ENCODE data around the gene SNRPD2.
A peak's percentile ranks its signal among the peaks of the same experiment; 100 is the strongest.
"Not testable (repeated sequence)": the region's sequence is repeated elsewhere in the genome, so short reads cannot be mapped to it uniquely, and the experiment has no call there.

Gene SNRPD2

DNA sequence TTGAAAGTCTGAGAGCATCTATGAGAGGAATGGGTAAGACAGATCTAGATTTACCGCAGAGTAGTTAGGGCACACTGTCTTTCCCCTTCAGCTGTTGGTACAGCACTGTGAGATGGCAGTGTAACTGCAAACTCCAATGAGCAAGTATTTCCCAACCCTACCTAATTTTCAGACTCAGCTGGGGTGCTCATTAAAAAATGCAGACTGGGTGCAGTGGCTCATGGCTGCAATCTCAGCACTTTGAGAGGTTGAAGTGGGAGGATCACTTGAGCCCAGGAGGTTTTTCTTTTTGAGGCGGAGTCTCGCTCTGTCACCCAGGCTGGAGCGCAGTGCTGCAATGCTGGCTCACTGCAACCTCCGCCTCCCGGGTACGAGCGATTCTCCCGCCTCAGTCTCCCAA, 13.4 kb upstream of the SNRPD2 start:
- DNase-seq (ENCODE audit: low read depth): no peak

DNA sequence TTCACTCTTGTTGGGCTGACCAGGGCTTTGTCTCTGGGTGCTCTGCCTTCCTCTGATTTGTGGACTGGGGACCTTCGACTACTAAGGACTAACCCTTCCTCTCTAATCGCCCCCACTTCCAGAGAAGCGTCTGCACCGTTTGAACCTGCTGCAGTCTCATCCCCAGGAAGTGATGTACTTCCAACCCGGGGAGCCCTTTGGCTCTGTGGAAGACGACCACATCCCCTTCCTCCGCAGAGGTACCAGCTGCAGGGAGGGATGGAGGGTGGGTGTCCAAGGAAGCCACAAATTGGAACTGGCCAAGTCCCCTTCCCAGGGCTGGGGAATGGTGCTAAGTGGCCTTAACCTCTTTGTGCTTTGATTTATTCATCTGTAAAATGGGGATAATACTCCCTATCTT, 9.9 kb upstream of the SNRPD2 start:
- no peak for DNase-seq (ENCODE audit: low read depth)

DNA sequence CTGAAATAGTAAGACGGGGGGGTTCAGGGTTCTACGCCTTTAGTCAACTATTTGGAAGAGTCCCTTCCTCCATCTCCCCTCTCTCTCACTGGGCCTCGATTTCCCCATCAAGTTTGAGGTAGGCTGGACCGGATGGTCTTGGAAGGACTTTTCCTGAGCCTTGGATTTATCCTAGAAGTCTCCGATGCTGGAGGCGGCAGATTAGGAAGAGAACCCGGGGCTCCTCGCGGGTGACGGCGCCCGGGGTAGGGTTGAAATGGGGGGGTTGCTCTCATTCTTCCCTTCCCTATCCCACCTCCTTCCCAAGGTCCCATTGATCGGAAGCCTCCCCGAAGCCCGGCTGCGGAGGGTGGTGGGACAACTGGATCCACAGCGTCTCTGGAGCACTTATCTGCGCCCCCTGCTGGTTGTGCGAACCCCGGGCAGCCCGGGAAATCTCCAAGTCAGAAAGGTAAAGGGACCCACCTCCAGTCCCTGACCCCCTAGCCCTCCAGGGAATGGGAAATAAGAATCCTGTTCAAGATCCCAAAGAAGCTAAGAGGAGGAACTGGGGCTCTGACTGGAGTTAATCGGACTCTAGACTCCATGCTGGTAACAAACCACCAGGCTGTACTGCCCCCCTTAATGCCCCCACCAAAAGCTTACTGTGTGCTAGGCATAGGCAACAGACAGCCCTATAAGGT, 1.5 kb upstream of the SNRPD2 start:
- DNase-seq (ENCODE audit: low read depth): peak; percentile 60

DNA sequence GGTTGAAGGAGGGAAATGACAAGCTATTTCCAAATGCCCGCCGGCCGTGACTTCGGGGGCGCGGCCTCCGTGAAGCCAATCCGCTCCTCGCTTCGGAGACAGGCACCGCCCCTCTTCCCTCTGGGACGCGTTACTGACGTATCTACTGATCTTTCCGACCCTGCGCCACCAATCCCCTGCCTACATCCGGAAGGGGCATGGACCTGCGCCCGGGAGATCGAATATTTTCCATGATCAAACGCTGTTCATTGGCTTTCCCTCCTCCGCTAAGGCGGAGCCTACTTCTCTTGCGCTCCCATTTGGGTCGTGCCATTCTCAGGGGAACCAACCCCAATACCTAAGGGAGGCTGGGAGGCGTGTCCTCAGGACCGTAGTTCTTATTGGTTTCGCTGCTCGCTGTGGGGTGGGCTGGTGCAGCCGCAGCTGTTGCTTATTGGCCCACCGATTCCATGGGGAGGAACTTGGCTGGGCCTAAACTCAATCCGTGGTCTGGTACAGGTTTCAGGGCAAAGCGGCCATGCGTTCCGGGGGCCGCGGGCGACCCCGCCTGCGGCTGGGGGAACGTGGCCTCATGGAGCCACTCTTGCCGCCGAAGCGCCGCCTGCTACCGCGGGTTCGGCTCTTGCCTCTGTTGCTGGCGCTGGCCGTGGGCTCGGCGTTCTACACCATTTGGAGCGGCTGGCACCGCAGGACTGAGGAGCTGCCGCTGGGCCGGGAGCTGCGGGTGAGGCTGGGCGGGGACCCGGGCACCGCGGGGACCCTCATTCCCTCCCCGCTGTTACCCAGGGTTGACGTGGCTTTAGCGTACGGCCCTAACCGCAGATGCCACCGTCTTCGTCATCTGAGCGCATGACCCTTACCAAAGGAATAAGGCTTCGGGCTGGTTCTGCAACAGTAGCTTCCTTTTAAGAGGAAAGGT, 693 bp upstream of the SNRPD2 start, which contains the start of gene QPCTL:
QPCTL (plus strand) TSS at position 480 of the 919 bp plus-strand sequence; CDS start at position 518, 38 bp downstream.
- peak; percentile 97 for DNase-seq (ENCODE audit: low read depth)

DNA sequence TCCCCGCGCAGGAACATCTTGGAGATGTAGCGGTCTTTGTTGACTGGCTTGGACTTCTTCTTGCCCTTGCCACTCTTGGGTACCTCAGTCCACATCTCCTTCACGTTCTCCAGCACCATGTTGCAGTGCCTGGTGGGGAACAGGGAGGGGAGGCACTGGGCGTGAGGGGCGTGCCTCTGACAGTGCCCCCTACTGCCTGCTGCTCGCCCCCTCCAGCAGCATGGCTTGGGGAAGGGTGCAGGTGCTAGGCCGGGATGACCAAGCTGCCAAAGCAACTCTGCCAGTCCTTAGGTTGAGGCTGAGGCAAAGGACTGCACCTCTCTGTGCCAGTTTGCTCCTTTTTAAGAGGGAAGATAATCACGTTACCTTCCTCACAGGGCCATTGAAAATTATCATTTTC, 4.2 kb downstream of the SNRPD2 start:
- DNase-seq (ENCODE audit: low read depth): no peak

DNA sequence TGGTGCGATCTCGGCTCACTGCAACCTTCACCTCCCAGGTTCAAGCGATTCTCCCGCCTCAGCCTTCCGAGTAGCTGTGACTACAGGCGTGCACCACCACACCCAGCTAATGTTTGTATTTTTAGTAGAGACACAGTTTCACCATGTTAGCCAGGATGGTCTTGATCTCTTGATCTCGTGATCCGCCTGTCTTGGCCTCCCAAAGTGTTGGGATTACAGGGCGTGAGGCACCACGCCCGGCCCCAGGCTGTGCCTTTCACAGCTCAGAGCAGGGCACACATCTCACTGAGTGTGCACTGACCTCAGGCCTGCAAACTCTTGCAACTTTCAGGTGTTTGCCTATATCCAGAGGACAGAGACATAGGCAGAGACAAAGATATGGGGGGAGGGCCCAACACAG, 6.7 kb downstream of the SNRPD2 start:
- DNase-seq (ENCODE audit: low read depth): not testable (repeated sequence)

DNA sequence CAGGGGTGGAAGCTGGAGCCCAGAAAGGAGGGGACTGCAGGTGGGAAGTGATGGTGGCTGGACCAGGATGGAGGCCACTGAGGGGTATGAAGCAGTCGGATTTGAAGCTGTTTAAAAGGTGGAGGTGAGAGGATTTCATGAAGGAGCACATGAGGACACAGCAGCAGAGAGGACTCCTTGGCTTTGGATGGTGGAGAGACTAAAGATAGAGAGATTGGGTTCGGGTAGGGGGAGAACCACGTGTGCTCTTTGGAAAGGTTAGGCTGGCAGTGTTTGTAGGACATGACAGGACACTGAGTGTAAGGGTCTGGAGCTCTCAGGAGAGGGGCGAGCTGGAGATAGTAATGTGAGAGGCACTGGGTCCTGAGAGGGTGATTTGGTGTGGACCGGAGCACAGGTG, 8.8 kb downstream of the SNRPD2 start:
- DNase-seq (ENCODE audit: low read depth): no peak

DNA sequence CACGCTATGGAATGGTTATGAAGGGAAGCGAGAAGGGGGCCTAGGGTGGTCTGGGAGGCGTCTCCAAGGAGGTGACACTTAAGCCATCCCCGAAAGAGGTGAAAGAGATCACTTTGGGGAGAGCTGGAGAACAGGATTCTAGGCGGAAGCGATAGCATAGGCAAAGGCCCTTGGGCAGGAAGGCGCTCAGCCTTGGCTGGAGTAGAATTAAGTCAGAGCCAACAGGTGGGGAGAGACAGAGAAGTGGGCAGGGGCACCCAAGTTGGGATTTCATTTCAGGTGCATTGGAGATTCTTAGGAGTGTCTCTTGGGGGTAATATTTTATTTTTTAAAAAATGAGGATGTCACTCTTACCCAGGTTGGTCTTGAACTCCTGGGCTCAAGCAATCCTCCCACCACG, 9.6 kb downstream of the SNRPD2 start:
- DNase-seq (ENCODE audit: low read depth): no peak

DNA sequence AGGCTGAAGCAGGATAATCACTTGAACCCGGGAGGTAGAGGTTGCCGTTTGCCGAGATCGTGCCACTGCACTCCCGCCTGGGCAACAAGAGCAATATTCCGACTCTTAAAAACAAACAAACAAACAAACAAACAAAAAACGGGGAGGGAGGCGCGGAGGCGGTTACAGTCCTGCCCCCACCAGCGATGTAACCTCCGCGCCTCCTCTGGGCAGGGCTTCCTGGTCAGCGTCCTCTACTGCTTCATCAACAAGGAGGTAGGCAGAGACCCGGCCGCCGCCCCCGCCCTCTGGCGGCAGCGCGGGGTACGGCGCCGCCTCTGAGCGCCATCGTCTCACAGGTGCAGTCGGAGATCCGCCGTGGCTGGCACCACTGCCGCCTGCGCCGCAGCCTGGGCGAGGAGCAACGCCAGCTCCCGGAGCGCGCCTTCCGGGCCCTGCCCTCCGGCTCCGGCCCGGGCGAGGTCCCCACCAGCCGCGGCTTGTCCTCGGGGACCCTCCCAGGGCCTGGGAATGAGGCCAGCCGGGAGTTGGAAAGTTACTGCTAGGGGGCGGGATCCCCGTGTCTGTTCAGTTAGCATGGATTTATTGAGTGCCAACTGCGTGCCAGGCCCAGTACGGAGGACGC, 10.2 kb downstream of the SNRPD2 start:
- peak; percentile 75 for DNase-seq (ENCODE audit: low read depth)

DNA sequence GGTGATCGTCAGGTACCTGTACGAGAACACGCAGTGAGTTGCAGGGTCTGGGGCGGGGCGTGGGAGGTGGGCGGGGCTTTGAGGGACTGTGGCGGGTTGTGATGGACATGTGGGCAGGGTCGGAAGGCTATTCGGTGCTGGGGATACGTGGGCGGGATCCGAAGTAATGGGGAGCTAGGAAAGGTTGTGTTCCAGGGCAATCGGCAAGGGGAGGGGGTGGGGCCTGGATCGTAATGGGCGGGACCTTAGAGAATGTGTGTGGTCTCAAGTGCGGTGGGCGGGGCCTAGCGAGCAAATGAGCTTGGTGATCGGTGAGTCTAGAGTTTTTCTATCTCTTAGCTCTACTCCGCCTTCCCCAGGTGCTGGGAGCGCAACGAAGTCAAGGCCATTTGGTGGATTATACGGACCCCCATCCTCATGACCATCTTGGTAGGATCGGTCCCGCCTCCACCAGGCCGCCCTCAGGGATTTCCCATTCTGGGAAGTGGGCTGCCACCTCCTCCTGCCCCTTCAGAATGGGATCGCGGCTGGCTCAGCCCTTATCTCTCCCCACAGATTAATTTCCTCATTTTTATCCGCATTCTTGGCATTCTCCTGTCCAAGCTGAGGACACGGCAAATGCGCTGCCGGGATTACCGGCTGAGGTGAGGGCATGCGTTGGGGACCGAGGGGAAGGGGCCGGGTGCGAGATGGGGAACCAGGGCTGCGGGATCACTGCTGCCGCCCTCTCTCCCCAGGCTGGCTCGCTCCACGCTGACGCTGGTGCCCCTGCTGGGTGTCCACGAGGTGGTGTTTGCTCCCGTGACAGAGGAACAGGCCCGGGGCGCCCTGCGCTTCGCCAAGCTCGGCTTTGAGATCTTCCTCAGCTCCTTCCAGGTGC, 14.2 kb downstream of the SNRPD2 start:
- DNase-seq (ENCODE audit: low read depth): peak; percentile 82

DNA sequence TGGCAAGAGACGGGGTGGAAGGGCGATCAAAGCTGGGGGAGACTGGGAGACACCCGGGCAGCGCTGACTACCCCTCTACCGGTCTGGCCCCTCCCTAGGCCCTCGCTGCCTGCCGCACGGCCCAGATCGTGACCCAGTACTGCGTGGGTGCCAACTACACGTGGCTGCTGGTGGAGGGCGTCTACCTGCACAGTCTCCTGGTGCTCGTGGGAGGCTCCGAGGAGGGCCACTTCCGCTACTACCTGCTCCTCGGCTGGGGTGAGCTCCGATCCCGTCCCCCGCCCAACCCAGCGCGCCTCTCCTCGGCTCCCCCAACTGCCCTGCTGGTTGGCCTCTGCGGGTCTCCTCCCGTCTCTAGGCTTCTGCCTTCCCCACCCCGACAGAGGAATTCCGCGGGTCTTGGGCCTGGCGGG, 14.9 kb downstream of the SNRPD2 start:
- peak; percentile 83 for DNase-seq (ENCODE audit: low read depth)

DNA sequence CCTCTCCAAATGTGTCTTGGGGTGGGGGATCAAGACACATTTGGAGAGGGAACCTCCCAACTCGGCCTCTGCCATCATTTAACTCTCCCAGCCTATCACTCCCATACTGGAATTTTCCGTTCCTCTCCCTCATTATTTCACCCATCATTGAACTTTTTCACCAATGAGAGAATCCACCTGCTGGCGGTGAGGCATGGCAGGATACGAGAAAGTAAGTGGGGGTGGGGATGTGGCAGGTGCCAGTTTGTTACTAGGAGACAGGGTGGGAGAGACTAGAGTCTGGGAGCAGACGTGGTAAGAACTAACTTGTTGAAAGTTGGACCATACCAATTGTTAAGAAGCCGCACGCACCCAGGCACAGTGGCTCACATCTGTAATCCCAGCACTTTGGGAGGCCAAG, 16.8 kb downstream of the SNRPD2 start:
- DNase-seq (ENCODE audit: low read depth): no peak

DNA sequence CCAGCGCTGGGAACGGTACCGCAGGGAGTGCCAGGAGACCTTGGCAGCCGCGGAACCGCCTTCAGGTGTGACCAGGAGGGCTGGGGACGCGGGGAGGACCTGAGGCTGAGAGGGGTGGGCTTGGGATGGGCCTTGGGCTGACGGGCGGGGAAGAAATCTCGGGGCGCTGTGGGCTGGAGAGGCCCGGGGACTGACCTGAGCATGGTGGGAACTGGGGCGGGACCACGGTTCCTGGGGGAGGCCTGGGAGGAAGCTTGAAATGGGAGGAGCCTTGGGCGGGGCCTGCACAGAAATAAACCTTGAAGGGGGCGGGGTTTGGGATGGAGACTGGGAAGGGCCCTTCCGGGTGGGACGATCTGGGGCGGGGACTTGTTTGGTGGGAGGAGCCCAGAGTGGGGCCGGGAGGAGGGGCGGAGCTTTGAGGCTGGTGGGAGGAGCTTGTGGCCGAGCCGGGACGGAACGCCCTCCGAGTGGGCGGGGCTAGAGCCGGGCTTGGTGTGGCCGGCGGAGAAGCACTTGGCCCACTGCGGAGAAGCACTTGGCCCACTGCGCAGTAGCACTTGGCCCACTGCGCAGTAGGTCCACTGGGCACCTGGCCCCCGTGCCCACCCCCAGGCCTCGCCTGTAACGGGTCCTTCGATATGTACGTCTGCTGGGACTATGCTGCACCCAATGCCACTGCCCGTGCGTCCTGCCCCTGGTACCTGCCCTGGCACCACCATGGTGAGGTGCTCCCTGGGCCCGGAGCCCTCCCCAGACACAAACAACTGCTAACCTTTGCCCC, 20.9 kb downstream of the SNRPD2 start:
- no peak for DNase-seq (ENCODE audit: low read depth)

DNA sequence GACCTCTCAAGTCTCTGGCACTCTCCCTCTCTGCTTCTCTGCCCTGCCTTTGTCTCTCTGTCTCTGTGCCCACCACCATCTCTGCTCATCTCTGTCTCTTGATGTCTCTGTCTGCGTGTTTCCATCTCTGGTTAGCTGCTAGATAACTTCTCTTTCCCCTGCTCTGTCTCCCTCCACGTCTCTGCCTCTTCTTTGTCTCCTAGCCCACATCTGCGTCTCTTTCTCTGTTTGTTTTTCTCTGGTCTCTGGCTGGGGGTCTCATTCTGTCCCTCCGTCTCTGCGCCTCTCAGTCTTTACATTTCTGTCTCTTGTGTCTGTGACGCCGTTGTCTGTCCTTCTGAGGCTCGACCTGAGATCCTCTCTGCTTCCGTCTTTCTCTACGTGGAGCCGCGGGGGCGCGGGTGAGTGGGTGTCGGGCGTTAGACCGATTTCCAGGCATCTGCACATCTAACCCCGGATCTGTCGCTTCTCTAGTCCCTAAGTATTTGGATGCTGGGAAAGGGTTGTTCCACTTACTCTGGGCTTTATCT, 23.3 kb downstream of the SNRPD2 start:
- DNase-seq (ENCODE audit: low read depth): peak; percentile 38

DNA sequence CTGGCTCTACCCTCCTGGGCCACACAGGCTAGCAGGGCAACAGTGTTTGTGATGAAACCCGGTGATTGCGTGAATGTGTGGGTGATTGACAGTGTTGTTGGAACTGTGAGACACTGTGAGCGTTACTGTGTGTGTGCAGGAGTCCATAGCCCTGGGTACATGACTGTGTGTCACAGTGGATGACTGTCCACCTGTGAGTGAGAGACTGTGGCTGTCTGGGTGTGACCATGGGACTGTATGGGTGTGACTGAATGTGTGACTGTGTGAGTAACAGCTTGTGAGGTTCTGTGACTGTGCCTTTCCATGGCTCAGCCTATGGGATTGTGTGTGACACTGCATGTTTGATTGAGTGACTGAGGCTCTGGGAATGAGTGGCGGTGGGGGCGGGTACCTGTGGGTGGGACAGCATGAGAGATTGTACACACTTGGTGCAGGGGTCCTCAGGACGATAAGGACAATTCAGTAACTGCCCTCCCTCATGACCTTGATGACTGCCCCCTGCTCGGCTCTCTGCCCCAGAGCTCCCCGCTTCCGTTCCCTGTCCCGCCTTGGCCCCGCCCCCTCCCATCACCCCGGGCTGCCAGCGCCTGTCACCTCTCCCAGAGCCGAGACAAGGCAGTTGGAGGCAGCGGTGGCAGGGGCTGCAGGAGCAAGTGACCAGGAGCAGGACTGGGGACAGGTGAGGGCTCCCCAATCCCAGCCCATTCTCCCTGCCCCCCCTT, 24.0 kb downstream of the SNRPD2 start, which contains the start of gene GIPR:
GIPR (plus strand) TSS at position 602 of the 722 bp plus-strand sequence. CDS start 1,300 bp downstream, outside the sequence.
- DNase-seq (ENCODE audit: low read depth): no peak

DNA sequence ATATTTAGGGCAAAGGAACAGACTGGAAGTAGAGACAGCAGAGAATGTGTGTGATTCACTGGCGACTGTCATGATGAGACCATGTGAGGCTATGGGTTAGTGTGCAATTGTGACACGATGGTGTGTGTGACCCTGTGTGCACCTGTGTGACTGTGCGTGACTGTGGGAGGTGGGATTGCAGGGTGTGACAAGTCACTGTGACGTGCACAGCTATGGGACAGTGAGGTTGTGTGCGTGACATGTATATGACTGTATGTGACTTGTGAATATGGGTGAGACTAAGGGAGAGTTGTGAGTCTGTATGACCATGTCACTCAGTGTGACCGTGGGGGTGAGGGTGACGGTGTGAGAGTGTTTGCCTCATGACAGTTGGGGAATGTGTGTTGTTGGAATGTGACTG, 27.2 kb downstream of the SNRPD2 start:
- no peak for DNase-seq (ENCODE audit: low read depth)

DNA sequence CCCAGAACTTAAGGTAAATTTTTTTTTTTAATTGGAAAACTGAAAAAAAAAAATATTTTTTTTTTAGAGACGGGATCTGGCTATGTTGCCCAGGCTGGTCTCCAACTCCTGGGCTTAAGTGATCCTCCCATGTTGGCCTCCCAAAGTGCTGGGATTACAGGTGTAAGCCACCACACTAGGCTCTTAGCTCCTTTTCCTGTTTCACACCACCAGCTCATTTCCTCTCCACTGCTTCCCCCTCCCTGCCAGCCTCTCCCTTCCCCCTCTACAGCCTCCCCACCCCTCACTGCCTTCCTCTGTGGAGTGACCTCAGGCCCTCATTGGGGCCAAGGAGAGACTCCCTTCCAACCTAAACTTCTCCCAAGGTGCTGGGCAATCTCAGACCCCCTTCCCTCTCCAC, 28.0 kb downstream of the SNRPD2 start:
- no peak for DNase-seq (ENCODE audit: low read depth)

DNA sequence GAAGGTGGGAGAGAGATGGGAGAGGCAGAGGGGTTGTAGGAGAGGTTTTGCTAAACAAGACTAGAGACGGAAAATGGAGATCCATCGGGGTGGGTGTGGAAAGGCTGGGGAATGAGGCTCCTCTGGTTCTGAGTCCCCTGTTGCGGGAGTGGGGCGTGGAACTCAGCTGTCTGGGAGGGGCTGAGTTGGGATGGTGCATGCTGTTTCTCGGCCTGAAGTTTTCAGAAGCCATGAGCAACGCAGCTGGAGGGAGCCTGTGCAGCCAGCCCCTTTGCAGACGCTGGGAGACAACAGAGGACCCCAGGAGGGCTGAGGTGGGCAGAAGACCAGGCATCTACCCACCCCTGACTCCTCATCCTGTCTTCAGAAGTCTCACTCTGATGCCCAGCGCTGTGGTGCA, 31.1 kb downstream of the SNRPD2 start:
- no peak for DNase-seq (ENCODE audit: low read depth)

DNA sequence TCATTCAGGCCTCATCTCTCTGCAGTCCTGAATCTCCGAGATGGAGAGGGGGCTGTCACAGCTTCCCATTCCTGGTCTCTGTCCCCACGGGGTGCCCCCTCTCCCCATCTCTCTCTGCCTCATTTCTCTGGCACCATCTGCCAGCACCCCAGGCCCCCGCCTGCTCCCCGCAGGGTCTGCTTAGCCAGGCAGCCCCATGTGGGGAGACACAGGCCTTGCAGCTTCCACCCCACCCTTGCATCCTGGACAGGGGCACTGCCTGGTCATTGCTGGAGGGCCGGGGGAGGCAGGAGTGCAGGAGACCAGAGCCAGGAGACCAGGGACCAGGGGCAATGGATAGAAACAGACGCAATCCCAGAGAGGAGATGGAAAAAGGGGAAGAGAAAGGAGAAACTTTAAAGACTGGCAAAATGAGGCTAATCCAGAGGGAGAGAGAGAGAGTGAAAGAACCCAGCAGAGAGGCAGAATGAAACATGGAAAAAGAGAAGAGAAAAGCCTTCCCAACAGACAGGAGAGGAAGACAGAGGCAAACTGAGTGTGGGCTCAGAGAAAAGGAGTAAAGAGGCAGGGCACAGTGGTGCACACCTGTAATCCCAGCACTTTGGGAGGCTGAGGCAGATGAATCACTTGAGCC, 32.5 kb downstream of the SNRPD2 start:
- no peak for DNase-seq (ENCODE audit: low read depth)

Data from stimulated activated CD4-positive, alpha-beta T cell treated with anti-CD3 and anti-CD28 coated beads, Interleukin-2, amount 100 ng/mL, for 4 hours (primary cell).